Activated T-cell treated with anti-CD3 and anti-CD28 coated beads for 4 hours (primary cell): ENCODE measurements around the gene ASIC4.

Experiments used
- DNase-seq: peaks from one replicate; pipeline ENCODE4 v3.0.0-alpha.2; 2020

ASIC4 gene

DNA sequence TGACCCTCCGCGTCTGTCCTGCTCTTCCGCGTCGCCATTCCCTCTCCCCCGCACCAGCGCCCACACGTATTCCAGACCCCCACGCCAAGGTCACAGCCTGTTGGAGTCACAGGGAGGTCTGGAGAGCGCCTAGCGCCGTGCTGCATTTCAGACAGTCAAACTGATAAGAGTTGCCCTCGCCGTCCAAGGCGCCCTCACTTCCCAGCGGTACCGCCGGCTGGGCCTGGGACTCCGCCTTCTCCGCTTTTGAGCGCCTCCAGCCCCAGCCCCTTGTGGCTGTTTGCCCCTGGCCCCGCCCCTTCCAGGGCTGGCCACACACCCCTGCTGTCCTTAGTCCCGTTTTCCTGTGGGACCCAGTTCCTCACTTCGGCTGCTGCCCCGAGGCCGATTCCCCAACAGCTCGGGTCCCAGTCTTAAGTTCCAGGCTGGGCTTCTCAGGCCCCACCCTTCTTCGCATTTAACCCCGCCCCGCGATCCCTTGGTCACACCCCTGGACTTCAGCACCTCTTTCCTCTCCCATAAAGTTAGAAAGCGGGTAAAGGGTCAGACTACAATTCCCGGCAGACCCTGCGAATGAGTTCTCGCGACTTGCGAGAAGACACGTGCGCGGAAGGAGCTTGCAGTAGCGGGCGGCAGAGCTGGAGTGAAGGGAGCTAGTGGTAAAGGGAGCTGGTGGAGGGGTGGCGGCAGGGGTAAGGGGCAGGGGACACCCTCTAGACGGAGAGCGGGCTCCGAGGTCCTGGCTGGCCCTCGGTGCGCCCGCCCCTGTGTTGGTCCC is 15.8 kb upstream of the ASIC4 start, which contains the start of gene GMPPA:
Gene GMPPA, plus strand, starts transcription at position 612 of the 778 bp plus-strand sequence. CDS start 1,085 bp downstream, outside the sequence.
- DNase-seq = peak; percentile 90

- DNase-seq = no peak
Measured at GRCh38 chr2:219499058-219499307, 15.3 kb upstream of the ASIC4 start.

DNA sequence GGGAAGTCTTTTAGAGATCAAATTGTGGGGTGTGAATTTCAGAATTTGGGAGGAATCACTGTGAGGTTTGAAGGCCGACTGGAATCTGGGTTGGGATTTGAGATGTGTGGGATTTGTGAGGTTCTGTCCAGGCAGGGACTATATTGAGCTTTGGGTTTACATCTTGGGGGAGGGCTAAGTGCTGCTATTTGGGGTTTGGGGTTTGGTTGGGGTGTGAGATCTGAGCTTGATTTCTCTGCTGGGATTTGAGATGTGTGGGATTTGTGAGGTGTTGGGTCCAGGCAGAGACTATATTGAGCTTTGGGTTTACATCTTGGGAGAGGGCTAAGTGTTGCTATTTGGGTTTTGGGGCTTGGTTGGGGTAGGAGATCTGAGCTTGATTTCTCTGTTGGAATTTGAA is 14.7 kb upstream of the ASIC4 start:
- DNase-seq = no peak

- no peak for DNase-seq
Measured at GRCh38 chr2:219500135-219500534, 14.1 kb upstream of the ASIC4 start.

DNA sequence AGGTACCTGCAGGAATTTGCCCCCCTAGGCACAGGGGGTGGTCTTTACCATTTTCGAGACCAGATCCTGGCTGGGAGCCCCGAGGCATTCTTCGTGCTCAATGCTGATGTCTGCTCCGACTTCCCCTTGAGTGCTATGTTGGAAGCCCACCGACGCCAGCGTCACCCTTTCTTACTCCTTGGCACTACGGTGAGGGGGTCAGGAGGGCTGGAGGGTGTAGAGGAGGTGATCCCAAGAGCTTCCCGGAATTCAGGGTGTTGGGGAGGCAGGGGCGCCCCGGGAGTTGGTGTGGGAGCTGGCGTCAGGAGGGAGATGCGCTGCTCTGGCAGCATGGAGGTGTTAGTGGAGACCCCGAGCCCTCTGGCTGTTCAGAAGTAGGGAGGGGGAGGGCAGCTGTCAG is 12.4 kb upstream of the ASIC4 start:
- DNase-seq = no peak

DNA sequence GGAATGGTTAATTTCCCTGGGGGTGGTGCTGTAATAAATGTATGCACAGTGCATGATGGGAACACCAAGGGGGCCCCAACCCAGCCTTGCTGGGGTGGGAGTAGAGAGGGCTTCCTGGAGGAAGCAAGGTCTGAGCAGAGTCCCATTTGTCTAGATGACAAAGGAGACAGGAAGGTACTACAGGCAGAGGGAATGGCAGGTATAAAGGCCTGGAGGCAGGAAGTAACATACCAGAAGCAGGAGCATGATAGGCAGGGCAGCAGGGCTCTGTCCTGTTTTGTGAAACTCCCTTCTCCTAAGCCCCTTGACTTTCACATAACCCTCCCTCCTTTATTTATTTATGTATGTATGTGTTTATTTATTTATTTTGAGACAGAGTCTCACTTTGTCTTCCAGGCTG is 11.7 kb upstream of the ASIC4 start:
- DNase-seq = no peak

DNA sequence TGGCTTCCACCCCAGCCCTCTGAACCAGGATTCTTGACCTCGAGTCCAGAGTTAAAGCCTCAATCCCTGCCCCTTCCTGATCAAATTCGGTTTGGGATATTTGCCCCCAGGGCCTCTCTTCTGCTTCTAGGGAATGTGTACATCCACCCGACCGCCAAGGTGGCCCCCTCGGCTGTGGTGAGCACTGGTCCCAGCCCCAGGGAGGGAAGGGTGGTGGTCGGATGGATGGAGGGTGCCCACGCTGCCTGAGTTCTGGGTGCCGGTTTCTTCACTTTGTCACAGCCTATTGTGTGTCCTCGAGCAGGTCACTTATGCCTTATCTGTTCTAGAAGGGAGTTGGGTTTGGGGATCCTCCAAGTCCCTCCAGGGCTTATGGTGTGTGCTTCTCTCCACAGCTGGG is 8.7 kb upstream of the ASIC4 start:
- DNase-seq = no peak

DNA sequence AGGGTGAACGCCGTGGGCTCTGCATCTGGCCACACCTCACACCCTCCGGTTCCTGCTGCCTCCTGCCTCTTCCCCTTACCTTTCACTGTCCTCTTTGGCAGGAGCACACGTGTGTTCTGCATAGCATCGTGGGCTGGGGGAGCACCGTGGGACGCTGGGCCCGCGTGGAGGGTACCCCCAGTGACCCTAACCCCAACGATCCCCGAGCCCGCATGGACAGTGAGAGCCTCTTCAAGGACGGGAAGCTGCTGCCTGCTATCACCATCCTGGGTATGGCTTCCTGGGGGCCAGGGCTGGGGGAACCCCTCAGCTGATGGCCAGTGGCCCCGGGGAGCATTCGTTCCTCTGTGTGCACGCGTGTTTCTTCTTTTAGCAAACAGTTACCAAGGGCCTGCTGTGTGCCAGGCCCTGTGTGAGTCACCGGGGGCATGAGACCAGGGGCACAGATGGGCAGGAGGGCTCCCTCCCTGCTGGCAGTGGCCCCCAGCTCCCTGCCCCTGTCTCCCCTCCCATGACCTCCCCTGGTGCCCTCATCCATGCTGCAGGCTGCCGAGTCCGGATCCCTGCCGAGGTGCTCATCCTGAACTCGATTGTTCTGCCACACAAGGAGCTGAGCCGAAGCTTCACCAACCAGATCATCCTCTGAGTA is 8.0 kb upstream of the ASIC4 start:
- DNase-seq = no peak

- no peak for DNase-seq
Measured at GRCh38 chr2:219506802-219507526, 7.3 kb upstream of the ASIC4 start.

- no peak for DNase-seq
Measured at GRCh38 chr2:219507581-219508443, 6.5 kb upstream of the ASIC4 start.

DNA sequence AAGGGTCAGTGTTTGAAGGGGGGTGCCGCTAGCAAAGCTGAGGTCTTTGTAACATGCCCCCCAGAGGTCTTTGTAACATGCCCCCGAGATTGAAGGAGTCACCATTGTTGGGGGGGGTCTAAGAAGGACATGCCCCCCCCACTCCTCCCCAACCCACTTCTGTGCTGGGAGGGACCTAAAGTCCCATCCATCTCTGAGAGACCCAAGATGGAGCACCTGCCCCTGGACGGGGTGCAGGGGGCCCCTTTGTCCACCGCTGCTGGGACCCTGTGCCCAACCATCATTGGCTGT is 5.9 kb upstream of the ASIC4 start:
- DNase-seq = no peak

DNA sequence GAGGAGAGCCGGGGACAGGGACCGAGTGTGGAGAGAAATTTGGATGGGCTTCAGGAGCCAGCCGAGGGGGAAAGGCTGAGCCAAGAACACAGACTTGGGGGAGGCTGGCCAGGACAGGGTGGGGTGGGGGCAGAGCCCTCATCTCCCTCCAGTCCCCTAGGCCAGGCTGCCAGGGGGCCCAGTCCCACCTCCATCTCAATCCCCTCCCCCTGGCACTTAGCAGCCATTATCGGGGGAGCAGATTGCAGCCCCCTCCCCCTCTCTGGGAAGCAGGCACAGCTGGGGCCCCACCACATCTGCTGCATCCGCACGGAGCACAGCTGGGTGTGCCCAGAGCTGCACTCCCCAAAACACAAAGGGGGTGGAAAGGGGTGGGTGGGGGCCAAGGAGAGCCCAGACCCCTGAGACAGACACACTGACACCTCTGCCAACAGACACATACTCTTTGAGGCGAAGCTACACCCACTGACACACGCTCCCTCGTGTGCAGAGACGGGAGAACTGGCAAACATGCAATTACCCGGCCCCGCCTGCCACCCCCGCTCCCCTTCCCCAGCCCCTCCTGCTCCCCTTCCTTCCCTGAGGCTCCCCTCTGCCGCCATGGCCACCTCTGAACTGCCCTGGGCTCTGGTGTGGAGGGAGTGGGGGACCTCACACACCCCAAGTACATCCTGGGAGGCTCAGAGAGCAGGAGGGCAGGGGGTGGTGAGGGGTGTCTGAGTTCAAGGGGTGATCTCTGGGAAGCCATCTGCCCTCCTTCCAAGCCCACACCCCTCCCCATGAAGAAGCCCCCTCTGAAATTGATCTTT is 5.1 kb upstream of the ASIC4 start:
- DNase-seq = no peak

DNA sequence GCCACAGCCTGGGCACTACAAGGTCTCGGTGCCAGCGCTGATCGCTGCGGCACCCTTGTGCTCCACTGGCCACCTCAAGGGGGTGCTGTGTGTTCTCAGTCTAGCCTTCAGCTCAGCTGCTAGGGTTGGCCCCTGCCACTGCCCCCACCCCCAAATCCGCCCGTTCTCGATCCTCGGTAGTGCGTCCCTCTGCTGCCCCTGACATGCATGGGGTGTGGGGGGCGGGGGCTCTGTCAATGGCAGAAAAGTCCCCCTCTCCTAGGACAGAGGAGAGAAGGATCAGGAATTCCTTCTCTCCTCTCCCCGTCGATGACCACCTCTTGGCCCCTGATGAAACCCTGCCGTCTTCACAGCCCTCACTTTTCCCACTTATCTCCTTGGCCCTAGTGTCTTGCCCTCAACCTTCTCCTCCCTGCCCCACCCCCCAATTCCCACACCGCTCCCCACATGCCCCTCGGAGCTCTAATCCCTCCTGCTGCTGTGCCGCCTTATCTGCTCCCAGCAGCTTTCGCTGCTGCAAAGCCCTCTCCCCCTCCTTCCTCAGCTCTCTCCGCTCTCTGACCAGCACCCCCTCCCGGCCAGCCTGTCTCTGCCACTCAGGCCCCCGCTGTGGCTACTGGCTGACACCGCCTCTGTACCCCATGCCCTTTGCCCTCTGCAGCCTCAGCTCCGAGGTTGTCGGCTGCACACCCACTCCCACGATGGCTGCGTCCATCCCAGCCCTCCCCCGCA is 4.3 kb upstream of the ASIC4 start:
- DNase-seq = peak; percentile 21

DNA sequence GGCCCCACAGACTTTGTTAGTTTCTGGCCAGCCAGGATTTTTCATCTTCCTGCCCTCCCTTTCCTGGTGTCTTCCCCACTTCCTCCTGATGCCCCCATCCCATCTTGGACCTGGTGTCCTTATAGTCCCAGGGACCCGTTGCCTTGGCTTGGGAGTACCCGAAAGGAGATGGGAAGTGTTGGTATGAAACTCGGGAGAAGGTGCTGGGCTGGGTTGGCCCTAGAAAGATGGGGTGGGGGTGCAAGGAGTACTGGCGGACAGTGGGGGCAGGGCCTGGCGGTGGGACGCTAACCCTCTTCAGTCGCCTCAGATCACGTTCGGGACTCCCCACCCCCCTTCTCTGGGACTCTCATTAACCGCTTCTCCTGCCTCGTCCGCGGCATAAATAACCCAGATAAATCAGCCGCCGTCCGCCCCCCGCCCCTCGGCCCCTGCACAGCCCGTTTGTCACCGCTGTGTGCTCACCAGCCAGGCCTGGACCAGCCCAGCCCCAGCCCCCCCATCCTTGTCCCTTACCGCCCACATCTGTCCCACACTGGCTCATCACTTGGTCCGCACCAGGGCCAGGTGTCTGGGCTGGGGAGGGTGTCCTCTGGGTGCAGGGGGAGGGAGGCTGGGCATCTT is 3.7 kb upstream of the ASIC4 start:
- DNase-seq = no peak

DNA sequence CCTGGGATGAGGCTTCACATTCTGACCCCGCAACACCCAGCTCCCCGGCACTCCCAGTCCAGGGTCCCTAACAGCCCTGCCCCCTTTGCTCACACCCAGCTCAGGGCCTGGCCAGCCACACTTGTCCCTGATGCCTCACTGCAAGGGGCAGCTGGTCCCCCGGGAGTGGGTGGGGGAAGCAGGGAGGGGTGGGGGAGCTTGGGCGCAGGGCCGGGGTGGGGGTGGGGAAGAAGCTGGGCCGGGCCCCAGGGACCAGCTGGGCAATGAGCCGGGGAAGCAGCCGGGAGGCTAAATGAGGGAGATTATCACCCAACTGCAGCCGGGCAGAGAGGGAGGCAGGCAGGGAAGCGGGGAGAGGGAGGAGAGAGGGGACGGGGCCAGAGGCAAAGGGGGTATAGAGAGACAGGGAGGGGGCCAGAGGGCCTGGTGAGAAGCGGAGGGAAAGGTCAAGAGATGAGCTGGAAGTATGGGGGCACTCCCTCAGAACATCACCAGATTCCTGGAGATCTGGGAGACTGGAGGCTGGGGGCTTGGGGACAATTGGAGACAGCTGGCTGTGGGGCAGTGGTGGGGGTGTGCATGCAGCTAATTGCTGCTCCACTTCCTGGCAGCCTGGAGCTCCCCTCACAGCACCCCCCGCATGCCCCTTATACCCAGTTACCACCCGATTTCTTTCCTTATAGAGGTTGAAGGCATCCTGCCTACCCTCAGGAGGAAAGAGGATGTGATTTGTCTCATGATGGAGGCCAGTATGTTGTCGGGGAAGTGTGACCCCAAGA is 2.5 kb upstream of the ASIC4 start:
- no peak for DNase-seq

DNA sequence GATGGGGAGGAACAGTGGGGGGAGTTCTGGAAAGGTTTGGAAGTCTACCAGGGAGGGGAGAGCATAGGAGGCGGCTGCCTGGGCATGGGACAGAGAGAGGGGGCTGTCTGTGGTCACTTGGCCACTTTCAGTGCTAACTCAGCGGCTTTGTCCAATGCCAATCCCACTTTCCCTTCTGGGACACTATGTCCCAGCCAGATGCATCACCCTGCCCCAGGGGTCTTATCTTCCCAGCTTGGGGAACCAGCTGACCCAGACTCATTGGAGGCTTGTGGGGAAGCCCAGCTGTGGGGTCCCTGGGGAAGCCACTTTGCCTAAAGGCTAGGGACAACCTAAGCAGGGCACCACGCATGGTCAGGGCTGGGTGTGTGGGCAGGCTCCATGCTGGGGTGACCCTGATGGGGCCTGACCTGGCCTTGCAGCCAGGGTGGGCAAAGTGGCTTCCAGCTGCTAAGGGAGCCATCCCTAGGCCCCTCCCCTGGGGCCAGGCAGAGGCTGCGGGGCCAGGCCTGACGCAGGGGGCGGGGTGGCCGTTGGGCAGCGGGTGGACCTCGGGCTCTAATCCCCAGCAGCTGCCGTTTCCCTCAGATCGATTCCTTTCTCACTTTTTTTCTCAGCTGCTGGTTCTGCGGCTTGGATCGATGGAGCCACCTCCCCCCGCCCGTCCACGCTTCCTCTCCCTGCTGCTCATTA is 1.6 kb upstream of the ASIC4 start:
- no peak for DNase-seq

GRCh38 chr2:219513787-219514186 is 495 bp upstream of the ASIC4 start:
- no peak for DNase-seq

DNA sequence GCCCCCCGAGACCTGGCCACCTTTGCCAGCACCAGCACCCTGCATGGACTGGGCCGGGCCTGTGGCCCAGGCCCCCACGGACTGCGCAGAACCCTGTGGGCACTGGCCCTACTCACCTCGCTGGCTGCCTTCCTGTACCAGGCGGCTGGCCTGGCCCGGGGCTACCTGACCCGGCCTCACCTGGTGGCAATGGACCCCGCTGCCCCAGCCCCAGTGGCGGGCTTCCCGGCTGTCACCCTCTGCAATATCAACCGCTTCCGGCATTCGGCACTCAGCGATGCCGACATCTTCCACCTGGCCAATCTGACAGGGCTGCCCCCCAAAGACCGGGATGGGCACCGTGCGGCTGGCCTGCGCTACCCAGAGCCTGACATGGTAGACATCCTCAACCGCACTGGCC is 554 bp downstream of the ASIC4 start:
- DNase-seq = no peak

DNA sequence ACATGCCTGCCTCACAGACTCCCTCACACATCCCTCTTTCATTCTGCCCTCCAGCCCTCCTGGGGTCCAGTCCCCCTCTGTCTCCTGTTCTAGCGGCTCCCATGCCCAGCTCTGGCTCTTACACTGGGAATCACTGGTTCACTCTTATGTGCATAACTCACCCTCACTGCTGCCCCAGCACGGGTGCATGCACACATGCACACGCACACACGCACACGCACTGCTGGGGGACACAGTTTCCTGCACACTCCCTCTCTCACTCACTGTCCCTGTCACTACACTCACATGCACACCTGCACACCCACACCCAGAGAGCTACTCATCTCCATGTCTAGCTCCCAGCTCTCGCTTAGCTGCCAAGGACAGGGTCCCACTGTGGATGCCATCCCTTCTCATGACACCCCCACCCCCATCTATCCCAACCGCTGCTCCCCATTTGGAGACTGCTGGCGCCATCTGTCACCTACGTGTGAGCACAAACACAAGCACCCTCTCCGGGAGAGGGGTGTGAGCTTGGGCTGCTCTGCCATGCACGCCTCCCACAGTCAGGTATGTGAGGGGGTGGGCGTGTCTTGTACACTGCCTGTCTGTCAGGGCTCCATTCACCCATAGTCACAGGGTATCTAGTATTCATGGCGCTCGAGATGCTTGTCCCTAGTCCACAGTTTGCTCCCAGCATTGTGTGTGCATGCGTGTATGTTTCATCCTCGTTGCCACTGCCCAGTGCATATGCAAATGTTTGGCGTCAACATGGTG is 1.8 kb downstream of the ASIC4 start:
- DNase-seq = no peak
